ENCODE data around the gene ZNF2. TPM values are rescaled to one million over a fixed set of nuclear protein-coding genes. Genes with fewer than 3 reads are reported as not detected.

The ZNF2 gene
- total RNA-seq, 1 experiment from 2014 or later, result 5.6 TPM

DNA sequence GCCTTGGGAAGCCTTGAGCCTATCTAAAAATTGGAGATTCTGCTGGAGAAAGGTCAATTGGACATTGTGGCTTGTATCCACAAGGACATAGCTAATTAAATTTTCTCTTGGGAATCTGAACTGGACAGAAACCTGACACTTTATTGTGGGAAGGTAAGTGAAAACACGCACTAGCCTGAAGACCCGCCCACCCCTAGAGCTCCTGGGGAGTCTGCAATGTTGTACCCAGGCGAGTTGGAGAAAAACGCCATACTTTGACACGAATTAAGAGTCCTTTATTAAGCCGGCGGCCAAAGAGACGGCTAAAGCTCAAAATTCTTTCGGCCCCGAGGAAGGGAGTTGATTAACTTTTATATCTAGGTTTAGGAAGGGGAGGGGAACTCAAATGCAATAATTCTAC is 40.5 kb downstream of the ZNF2 start:
- Histone ChIP-seq H3K36me3 (ENCODE audit: control insufficient read depth, insufficient read depth, low read length) (0 out of 2 replicates have a peak, but pooled peaks cover under 1% of the 10 kb centered on the region), H3K4me3 (ENCODE audit: low read depth in 2 of 2, low read length in 2 of 2) (peak overlapping the region; percentile 61 to 71), H3K27ac (ENCODE audit: low read length) (peak overlapping the region; percentile 83), H3K27me3 (ENCODE audit: control insufficient read depth, insufficient read depth, low read length) (no peaks in the 10 kb centered on the region), H3K4me1 (ENCODE audit: control insufficient read depth, insufficient read depth, low read length) (peaks cover 4% of the 10 kb centered on the region; the same call in 1 of the 2 replicates), H3K9me3 (ENCODE audit: control insufficient read depth, insufficient read depth, low read depth, low read length) (peaks cover 31% of the 10 kb centered on the region)
- BruUV-seq (replicated peaks), result TSS peak; percentile 94
- TF ChIP-seq SIN3A (IDR thresholded peaks at IDR 0.05; ENCODE audit: borderline replicate concordance, insufficient read depth, low read depth, low read length) (no peak), POLR2AphosphoS5 (IDR thresholded peaks at IDR 0.05; ENCODE audit: low read depth, low read length) (no peak), TCF7L2 (IDR thresholded peaks at IDR 0.05; ENCODE audit: low read depth, low read length) (no peak)
- TF ChIP-seq, protein P1, sequence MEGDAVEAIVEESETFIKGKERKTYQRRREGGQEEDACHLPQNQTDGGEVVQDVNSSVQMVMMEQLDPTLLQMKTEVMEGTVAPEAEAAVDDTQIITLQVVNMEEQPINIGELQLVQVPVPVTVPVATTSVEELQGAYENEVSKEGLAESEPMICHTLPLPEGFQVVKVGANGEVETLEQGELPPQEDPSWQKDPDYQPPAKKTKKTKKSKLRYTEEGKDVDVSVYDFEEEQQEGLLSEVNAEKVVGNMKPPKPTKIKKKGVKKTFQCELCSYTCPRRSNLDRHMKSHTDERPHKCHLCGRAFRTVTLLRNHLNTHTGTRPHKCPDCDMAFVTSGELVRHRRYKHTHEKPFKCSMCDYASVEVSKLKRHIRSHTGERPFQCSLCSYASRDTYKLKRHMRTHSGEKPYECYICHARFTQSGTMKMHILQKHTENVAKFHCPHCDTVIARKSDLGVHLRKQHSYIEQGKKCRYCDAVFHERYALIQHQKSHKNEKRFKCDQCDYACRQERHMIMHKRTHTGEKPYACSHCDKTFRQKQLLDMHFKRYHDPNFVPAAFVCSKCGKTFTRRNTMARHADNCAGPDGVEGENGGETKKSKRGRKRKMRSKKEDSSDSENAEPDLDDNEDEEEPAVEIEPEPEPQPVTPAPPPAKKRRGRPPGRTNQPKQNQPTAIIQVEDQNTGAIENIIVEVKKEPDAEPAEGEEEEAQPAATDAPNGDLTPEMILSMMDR (IDR thresholded peaks at IDR 0.05), result no peak
- TF ChIP-seq, protein P2, sequence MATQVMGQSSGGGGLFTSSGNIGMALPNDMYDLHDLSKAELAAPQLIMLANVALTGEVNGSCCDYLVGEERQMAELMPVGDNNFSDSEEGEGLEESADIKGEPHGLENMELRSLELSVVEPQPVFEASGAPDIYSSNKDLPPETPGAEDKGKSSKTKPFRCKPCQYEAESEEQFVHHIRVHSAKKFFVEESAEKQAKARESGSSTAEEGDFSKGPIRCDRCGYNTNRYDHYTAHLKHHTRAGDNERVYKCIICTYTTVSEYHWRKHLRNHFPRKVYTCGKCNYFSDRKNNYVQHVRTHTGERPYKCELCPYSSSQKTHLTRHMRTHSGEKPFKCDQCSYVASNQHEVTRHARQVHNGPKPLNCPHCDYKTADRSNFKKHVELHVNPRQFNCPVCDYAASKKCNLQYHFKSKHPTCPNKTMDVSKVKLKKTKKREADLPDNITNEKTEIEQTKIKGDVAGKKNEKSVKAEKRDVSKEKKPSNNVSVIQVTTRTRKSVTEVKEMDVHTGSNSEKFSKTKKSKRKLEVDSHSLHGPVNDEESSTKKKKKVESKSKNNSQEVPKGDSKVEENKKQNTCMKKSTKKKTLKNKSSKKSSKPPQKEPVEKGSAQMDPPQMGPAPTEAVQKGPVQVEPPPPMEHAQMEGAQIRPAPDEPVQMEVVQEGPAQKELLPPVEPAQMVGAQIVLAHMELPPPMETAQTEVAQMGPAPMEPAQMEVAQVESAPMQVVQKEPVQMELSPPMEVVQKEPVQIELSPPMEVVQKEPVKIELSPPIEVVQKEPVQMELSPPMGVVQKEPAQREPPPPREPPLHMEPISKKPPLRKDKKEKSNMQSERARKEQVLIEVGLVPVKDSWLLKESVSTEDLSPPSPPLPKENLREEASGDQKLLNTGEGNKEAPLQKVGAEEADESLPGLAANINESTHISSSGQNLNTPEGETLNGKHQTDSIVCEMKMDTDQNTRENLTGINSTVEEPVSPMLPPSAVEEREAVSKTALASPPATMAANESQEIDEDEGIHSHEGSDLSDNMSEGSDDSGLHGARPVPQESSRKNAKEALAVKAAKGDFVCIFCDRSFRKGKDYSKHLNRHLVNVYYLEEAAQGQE (IDR thresholded peaks at IDR 0.05; ENCODE audit: insufficient read depth in 1 of 2, low read depth in 2 of 2, low read length in 1 of 2), result no peak
- in situ Hi-C loops (cut with HindIII; ENCODE audit: low pct_unique_long_range_greater_than_20kb, low sequenced_read_pairs) (no loop called here), intact Hi-C loops (cut with micrococcal nuclease; ENCODE audit: unreplicated experiment) (no loop called here)
- ChIA-PET CTCF (no interaction called here), POLR2A (interaction anchor here (0.6 to 0.7 kb wide), 2 partner anchors 10 to 60 kb away, joined by 3 read pairs; no protein-coding TSS in a partner anchor)
- no peak for ATAC-seq
- DNase-seq (ENCODE audit: low read depth, low spot score), result no peak

DNA sequence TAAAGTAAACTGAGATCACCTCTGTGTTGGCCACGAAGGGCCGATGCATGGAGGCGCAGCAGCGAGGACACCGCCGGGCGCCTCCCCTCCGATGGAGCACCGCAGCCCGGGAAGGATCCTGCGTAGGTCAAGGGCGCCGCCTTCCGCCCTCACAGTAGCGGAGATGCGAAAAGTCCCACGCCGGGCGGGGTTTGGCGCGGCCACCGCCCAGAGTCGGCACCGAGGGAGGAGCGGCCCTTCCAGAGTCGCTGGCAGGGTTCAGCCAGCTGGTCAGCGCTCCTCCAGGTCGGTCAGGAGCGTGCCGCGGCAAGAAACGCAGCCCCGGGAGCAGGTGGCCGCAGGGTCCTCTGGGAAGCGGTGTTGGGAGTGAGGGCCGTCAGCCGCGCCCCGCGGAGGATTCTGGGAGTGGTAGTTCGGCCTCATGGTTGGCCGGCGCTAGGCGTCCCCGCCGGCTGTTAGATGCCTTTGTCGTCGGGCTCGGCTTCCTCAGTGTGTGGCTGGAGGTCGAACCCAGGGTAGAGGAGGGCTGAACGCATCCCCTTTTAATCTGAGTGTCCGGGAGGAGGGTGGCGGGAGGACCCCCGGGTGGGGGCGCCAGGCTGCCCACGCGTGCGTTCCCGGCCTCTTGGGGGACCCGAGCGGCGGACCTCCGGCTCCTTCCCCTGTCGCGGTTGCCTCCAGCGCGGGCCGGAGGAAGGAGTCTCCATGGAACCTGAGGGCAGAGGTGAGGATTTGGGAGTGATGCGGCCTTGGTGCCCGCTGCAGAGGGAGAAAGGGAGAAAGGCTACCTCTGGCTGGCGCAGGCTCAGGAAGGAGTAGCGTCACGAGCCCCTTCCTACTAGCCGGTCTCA is 41.7 kb downstream of the ZNF2 start, which contains the start of gene ZNF892:
TSS of gene ZNF892 (plus strand) at position 411 of the 851 bp plus-strand sequence. CDS start at position 706, 295 bp downstream.
- H3K36me3 ChIP-seq (ENCODE audit: control insufficient read depth, insufficient read depth, low read length), result peaks cover 2% of the 10 kb centered on the region; the same call in 1 of the 2 replicates
- in situ Hi-C loops (cut with HindIII; ENCODE audit: low pct_unique_long_range_greater_than_20kb, low sequenced_read_pairs), result no loop called here
- POLR2A ChIA-PET, result no interaction called here
- no peaks in the 10 kb centered on the region for H3K27me3 ChIP-seq (ENCODE audit: control insufficient read depth, insufficient read depth, low read length)
- H3K4me1 ChIP-seq (ENCODE audit: control insufficient read depth, insufficient read depth, low read length), result peaks cover 4% of the 10 kb centered on the region; the same call in 1 of the 2 replicates
- CTCF ChIA-PET, result no interaction called here
- ATAC-seq (peak; percentile 99), DNase-seq (ENCODE audit: low read depth, low spot score) (peak; percentile 61)
- BruUV-seq (replicated peaks), result no TSS peak
- peak within 1 kb of the TSS; percentile 61 to 71 for H3K4me3 ChIP-seq (ENCODE audit: low read depth in 2 of 2, low read length in 2 of 2)
- H3K27ac ChIP-seq (ENCODE audit: low read length), result peak within 1 kb of the TSS; percentile 83
- TF ChIP-seq, protein P1 (IDR thresholded peaks at IDR 0.05), result peak; percentile 85
- peak; percentile 66 for TF ChIP-seq POLR2AphosphoS5 (IDR thresholded peaks at IDR 0.05; ENCODE audit: low read depth, low read length)
- TF ChIP-seq TCF7L2 (IDR thresholded peaks at IDR 0.05; ENCODE audit: low read depth, low read length), result peak; percentile 39; the same call in 1 of the 2 replicates
- TF ChIP-seq, protein P2 (IDR thresholded peaks at IDR 0.05; ENCODE audit: insufficient read depth in 1 of 2, low read depth in 2 of 2, low read length in 1 of 2), result 0 out of 4 replicates have a peak, but pooled peaks of 1 of the 2 experiments have one; percentile 62
- TF ChIP-seq SIN3A (IDR thresholded peaks at IDR 0.05; ENCODE audit: borderline replicate concordance, insufficient read depth, low read depth, low read length), result peak; percentile 60; the same call in 1 of the 2 replicates
- intact Hi-C loops (cut with micrococcal nuclease; ENCODE audit: unreplicated experiment), result no loop called here
- peaks cover 43% of the 10 kb centered on the region for H3K9me3 ChIP-seq (ENCODE audit: control insufficient read depth, insufficient read depth, low read depth, low read length)
